ENCODE measurements around the gene GATA2. TPM values are rescaled to one million over a fixed set of nuclear protein-coding genes. Genes with fewer than 3 reads are reported as not detected.

Gene GATA2
- total and polyA plus RNA-seq, 2 of the 13 experiments (the other 11 are each of a cell fraction or from before 2014, with no cell fraction given), result 3.5 to 6.2 TPM

- TF ChIP-seq NR2C2 (CRISPR knock-in tag; IDR thresholded peaks at IDR 0.05; ENCODE audit: borderline replicate concordance) (peak; percentile 40; the same call in 1 of the 2 replicates), PHF8 (CRISPR knock-in tag; IDR thresholded peaks at IDR 0.05) (peak; percentile 65; the same call in 1 of the 2 replicates), TFDP1 (CRISPR knock-in tag; IDR thresholded peaks at IDR 0.05; ENCODE audit: borderline replicate concordance) (0 out of 2 replicates have a peak, but pooled peaks have one; percentile 6), ZNF354B (CRISPR knock-in tag; IDR thresholded peaks at IDR 0.05) (no peak), ZBTB49 (CRISPR knock-in tag; IDR thresholded peaks at IDR 0.05; ENCODE audit: borderline replicate concordance) (no peak)
These were observed 3.4 kb downstream of the GATA2 start (continued) for GRCh38 chr3:128489674-128489926.

GRCh38 chr3:128488991-128489673, 3.9 kb downstream of the GATA2 start:
- Histone ChIP-seq H3K4me3 (replicated peaks in 1 of 3; ENCODE audit: insufficient read depth in 1 of 3, low read depth in 2 of 3, low read length in 3 of 3) (peak overlapping the region; percentile 87 to 91 (median 87)), H3K79me2 (ENCODE audit: insufficient read depth, low read length) (peaks cover 8% of the 10 kb centered on the region), H3K4me1 (ENCODE audit: insufficient read depth, low read length) (peaks cover 43% of the 10 kb centered on the region), H4K20me1 (ENCODE audit: insufficient read depth, low read length) (peaks cover 9% of the 10 kb centered on the region; the same call in 1 of the 2 replicates), H2AFZ (ENCODE audit: low read length) (no peak overlapping the region), H3K9me3 (ENCODE audit: low read length) (no peaks in the 10 kb centered on the region), H3K36me3 (replicated peaks in 1 of 2; ENCODE audit: control insufficient read depth in 1 of 2, insufficient read depth in 2 of 2, low read length in 2 of 2) (peaks cover 3 to 12% of the 10 kb centered on the region in 2 experiments; a peak in 3 of 5 replicates), H3K9ac (ENCODE audit: insufficient read depth, low read depth, low read length) (peak overlapping the region; percentile 88), H3K4me2 (ENCODE audit: low read depth, low read length) (peak overlapping the region; percentile 94), H3K27me3 (ENCODE audit: control insufficient read depth in 1 of 2, insufficient read depth in 2 of 2, low read length in 2 of 2) (no peaks in the 10 kb centered on the region), H3K27ac (ENCODE audit: extremely low read length, insufficient read depth, low read length) (peak overlapping the region; percentile 80)
- no TSS peak for BruUV-seq (replicated peaks)
- POLR2A ChIA-PET, result interaction anchor here (0.6 to 0.9 kb wide), 2 partner anchors 88 to 175 kb away, joined by 3 read pairs; no protein-coding TSS in a partner anchor
- intact Hi-C loops (cut with micrococcal nuclease; ENCODE audit: unreplicated experiment), result loop anchor here (2.0 kb wide), 1 partner anchor 62 kb away; no protein-coding TSS in a partner anchor
- FAIRE-seq (no peak), ATAC-seq (peak; percentile 6), DNase-seq (ENCODE audit: low spot score) (peak; percentile 65)
- WGBS (ENCODE audit: low lambda C conversion rate), result 1% methylated on average over 15 of the region's 71 CpGs
- in situ Hi-C loops (cut with HindIII; ENCODE audit: extremely low pct_ligation_motif_present, low pct_unique_long_range_greater_than_20kb), result loop anchor here (5.0 kb wide), 2 partner anchors 62 to 182 kb away; no protein-coding TSS in a partner anchor
- CTCF ChIA-PET (ENCODE audit: low intra/inter-chr PET ratio, low total read pairs), result no interaction called here
- TF ChIP-seq ZMYM3 (CRISPR knock-in tag; IDR thresholded peaks at IDR 0.05) (no peak), ZNF230 (CRISPR knock-in tag; IDR thresholded peaks at IDR 0.05) (no peak), NFKB2 (CRISPR knock-in tag; IDR thresholded peaks at IDR 0.05; ENCODE audit: borderline replicate concordance) (no peak; the same call in 1 of the 2 replicates), GMEB1 (CRISPR knock-in tag; IDR thresholded peaks at IDR 0.05; ENCODE audit: borderline replicate concordance) (peak; percentile 17; the same call in 1 of the 2 replicates), ZSCAN20 (CRISPR knock-in tag; IDR thresholded peaks at IDR 0.05; ENCODE audit: borderline replicate concordance) (0 out of 2 replicates have a peak, but pooled peaks have one; percentile 33), MAF1 (CRISPR knock-in tag; IDR thresholded peaks at IDR 0.05; ENCODE audit: borderline replicate concordance) (no peak), PHB2 (IDR thresholded peaks at IDR 0.05; ENCODE audit: partially characterized antibody) (no peak), NCOA2 (CRISPR knock-in tag; IDR thresholded peaks at IDR 0.05) (no peak), SAFB2 (CRISPR knock-in tag; IDR thresholded peaks at IDR 0.05; ENCODE audit: borderline replicate concordance, low read depth) (0 out of 2 replicates have a peak, but pooled peaks have one; percentile 12)
